Adrenal gland (tissue), 5 donors: Measurements from ENCODE around the gene ATG4A.

Experiments
- CTCF ChIP-seq, 6 experiments: fragments of 450-650 bp in 4 of 6; fragments of 200-600 bp in 2 of 6; sonication (generic) in 1 of 6; IDR thresholded peaks; 1 replicate in 5 of 6; 2 replicates in 1 of 6; pipeline versions ENCODE4 v1.5.1 to v1.8.0; 2016 to 2021; ENCODE audit warnings: antibody characterized with exemption in 6 of 6, mild to moderate bottlenecking in 2 of 6, moderate library complexity in 1 of 6
- POLR2A ChIP-seq, 2 donors: fragments of 450-650 bp; IDR thresholded peaks; one replicate each; pipeline ENCODE4 v1.6.1; 2017; ENCODE audit warnings: antibody characterized with exemption in 2 of 2, mild to moderate bottlenecking in 2 of 2, moderate library complexity in 1 of 2
- donor health status: DM: no; HTN: no; CAD: no.

GRCh38 chrX:108160309-108160708 is 68.7 kb downstream of the ATG4A start:
- TF ChIP-seq CTCF (IDR thresholded peaks at IDR 0.05) (no peak), POLR2A (IDR thresholded peaks at IDR 0.05) (no peak)
